HEK293 (cell line): Measurements from ENCODE around the gene GPR101.
A peak's percentile ranks its signal among the peaks of the same experiment; 100 is the strongest.

ENCODE experiments used
- CTCF ChIA-PET: fragments of 350-600 bp; formaldehyde crosslinking; extraction: SDS; loops from one replicate; lab custom pipeline; 2021; ENCODE audit warnings: antibody characterized with exemption; lab: Yijun Ruan, JAX
- POLR2A ChIA-PET: fragments of 300-600 bp; formaldehyde crosslinking; extraction: SDS; loops from one replicate; lab custom pipeline; 2020; ENCODE audit warnings: antibody characterized with exemption, inconsistent platforms; lab: Yijun Ruan, JAX
- H3K27ac ChIP-seq: fragments of 200-500 bp; sonication (Bioruptor generic); 2 replicates; pipeline ENCODE4 v1.5.1; 2014; ENCODE audit warnings: low read depth, low read length, control low read depth, inconsistent platforms; ENCODE audit errors: extremely low read depth
- H3K36me3 ChIP-seq, 2 experiments: fragments of 200-500 bp in 1 of 2; sonication (Bioruptor generic) in 1 of 2; 1 replicate in 1 of 2; 2 replicates in 1 of 2; pipeline ENCODE4 v1.5.1; 2014 to 2017; ENCODE audit warnings: inconsistent platforms in 2 of 2, low read length in 2 of 2; ENCODE audit not compliant: control insufficient read depth in 2 of 2, insufficient read depth in 1 of 2
- H3K4me1 ChIP-seq: fragments of 200-500 bp; sonication (Bioruptor generic); 2 replicates; pipeline ENCODE4 v1.5.1; 2014; ENCODE audit warnings: mild to moderate bottlenecking, low read length, inconsistent platforms; ENCODE audit not compliant: control insufficient read depth, insufficient read depth
- H3K4me3 ChIP-seq: 2 replicates; pipeline ENCODE4 v1.5.1; 2011; ENCODE audit warnings: low read depth, mild to moderate bottlenecking, control low read depth, low read length, moderate library complexity
- H3K9me3 ChIP-seq: fragments of 200-500 bp; sonication (Bioruptor generic); 2 replicates; pipeline ENCODE4 v1.5.1; 2014; ENCODE audit warnings: low read depth, low read length, inconsistent platforms; ENCODE audit not compliant: control insufficient read depth, insufficient read depth
- MEIS1 ChIP-seq: sonication (generic); formaldehyde crosslinking; IDR thresholded peaks from 2 replicates; pipeline ENCODE4 v1.8.1; 2022; ENCODE audit warnings: missing genetic modification reagents, mild to moderate bottlenecking, borderline replicate concordance
- SETDB1 ChIP-seq: IDR thresholded peaks from one replicate; pipeline ENCODE4 v1.6.1; 2017; ENCODE audit warnings: mild to moderate bottlenecking, low read length, moderate library complexity, mixed read lengths; ENCODE audit not compliant: insufficient read length
- SP3 ChIP-seq: fragments of 450-650 bp; formaldehyde crosslinking; IDR thresholded peaks from 2 replicates; pipeline ENCODE4 v1.5.1; 2016; ENCODE audit warnings: missing biosample characterization, missing genetic modification characterization
- ZBTB20 ChIP-seq: fragments of 450-650 bp; formaldehyde crosslinking; IDR thresholded peaks from 2 replicates; pipeline ENCODE4 v1.5.1; 2016; ENCODE audit warnings: missing biosample characterization, missing genetic modification characterization
- ZBTB8A ChIP-seq: fragments of 450-650 bp; formaldehyde crosslinking; IDR thresholded peaks from 2 replicates; pipeline ENCODE4 v1.5.1; 2016; ENCODE audit warnings: missing biosample characterization, missing genetic modification characterization
- ZIC2 ChIP-seq: fragments of 450-650 bp; formaldehyde crosslinking; IDR thresholded peaks from 2 replicates; pipeline ENCODE4 v1.5.1; 2016; ENCODE audit warnings: missing biosample characterization, missing genetic modification characterization
- ZNF133 ChIP-seq: fragments of 450-650 bp; formaldehyde crosslinking; IDR thresholded peaks from 2 replicates; pipeline ENCODE4 v1.5.1; 2016; ENCODE audit warnings: missing biosample characterization, missing genetic modification characterization
- ZNF148 ChIP-seq: fragments of 450-650 bp; formaldehyde crosslinking; IDR thresholded peaks from 2 replicates; pipeline ENCODE4 v1.5.0; 2017; ENCODE audit warnings: missing biosample characterization, missing genetic modification characterization, borderline replicate concordance
- ZNF16 ChIP-seq: fragments of 450-650 bp; formaldehyde crosslinking; IDR thresholded peaks from 2 replicates; pipeline ENCODE4 v1.5.1; 2016; ENCODE audit warnings: low read depth, missing biosample characterization, missing genetic modification characterization
- ZNF175 ChIP-seq: fragments of 450-650 bp; formaldehyde crosslinking; IDR thresholded peaks from 2 replicates; pipeline ENCODE4 v1.5.1; 2016; ENCODE audit warnings: missing biosample characterization, missing genetic modification characterization
- ZNF214 ChIP-seq: fragments of 450-650 bp; formaldehyde crosslinking; IDR thresholded peaks from 2 replicates; pipeline ENCODE4 v1.5.1; 2017; ENCODE audit warnings: missing biosample characterization, mild to moderate bottlenecking, missing genetic modification characterization, borderline replicate concordance
- ZNF221 ChIP-seq: fragments of 450-650 bp; formaldehyde crosslinking; IDR thresholded peaks from 2 replicates; pipeline ENCODE4 v1.5.1; 2017; ENCODE audit warnings: missing biosample characterization, missing genetic modification characterization, borderline replicate concordance
- ZNF335 ChIP-seq: fragments of 450-650 bp; formaldehyde crosslinking; conservative IDR thresholded peaks from 2 replicates; pipeline ENCODE4 v1.5.1; 2016; ENCODE audit warnings: missing biosample characterization, missing genetic modification characterization
- ZNF341 ChIP-seq: fragments of 450-650 bp; formaldehyde crosslinking; IDR thresholded peaks from 2 replicates; pipeline ENCODE4; 2016; ENCODE audit warnings: low read depth, missing biosample characterization, missing genetic modification characterization
- ZNF350 ChIP-seq: fragments of 450-650 bp; formaldehyde crosslinking; IDR thresholded peaks from 2 replicates; pipeline ENCODE4 v1.5.0; 2017; ENCODE audit warnings: missing biosample characterization, mild to moderate bottlenecking, missing genetic modification characterization
- ZNF391 ChIP-seq: fragments of 450-650 bp; formaldehyde crosslinking; IDR thresholded peaks from 2 replicates; pipeline ENCODE4 v1.5.1; 2016; ENCODE audit warnings: low read depth, missing biosample characterization, missing genetic modification characterization, borderline replicate concordance
- ZNF394 ChIP-seq: fragments of 450-650 bp; formaldehyde crosslinking; IDR thresholded peaks from 2 replicates; pipeline ENCODE4 v1.5.1; 2016; ENCODE audit warnings: missing biosample characterization, missing genetic modification characterization, mild to moderate bottlenecking, moderate library complexity, borderline replicate concordance
- ZNF510 ChIP-seq: fragments of 450-650 bp; formaldehyde crosslinking; IDR thresholded peaks from 2 replicates; pipeline ENCODE4 v1.5.1; 2018; ENCODE audit warnings: mild to moderate bottlenecking, missing genetic modification characterization, missing biosample characterization; ENCODE audit not compliant: insufficient replicate concordance
- ZNF521 ChIP-seq: fragments of 450-650 bp; formaldehyde crosslinking; IDR thresholded peaks from 2 replicates; pipeline ENCODE4 v1.5.1; 2017; ENCODE audit warnings: missing biosample characterization, mild to moderate bottlenecking, missing genetic modification characterization
- ZNF548 ChIP-seq: fragments of 450-650 bp; formaldehyde crosslinking; IDR thresholded peaks from 2 replicates; pipeline ENCODE4 v1.5.1; 2016; ENCODE audit warnings: missing biosample characterization, missing genetic modification characterization
- ZNF623 ChIP-seq: fragments of 450-650 bp; formaldehyde crosslinking; IDR thresholded peaks from 2 replicates; pipeline ENCODE4 v1.5.1; 2016; ENCODE audit warnings: missing biosample characterization, missing genetic modification characterization
- ZNF768 ChIP-seq: fragments of 450-650 bp; formaldehyde crosslinking; IDR thresholded peaks from 2 replicates; pipeline ENCODE4 v1.5.1; 2018; ENCODE audit warnings: missing biosample characterization, mild to moderate bottlenecking, missing genetic modification characterization
- ZNF785 ChIP-seq: fragments of 450-650 bp; formaldehyde crosslinking; IDR thresholded peaks from 2 replicates; pipeline ENCODE4 v1.5.1; 2016; ENCODE audit warnings: missing biosample characterization, missing genetic modification characterization
- ZXDB ChIP-seq: fragments of 450-650 bp; formaldehyde crosslinking; IDR thresholded peaks from 2 replicates; pipeline ENCODE4 v1.5.1; 2016; ENCODE audit warnings: missing biosample characterization, missing genetic modification characterization
- TF ChIP-seq, protein P1 (sequence below): fragments of 450-650 bp; formaldehyde crosslinking; IDR thresholded peaks from 2 replicates; pipeline ENCODE4 v1.5.1; 2016; ENCODE audit warnings: missing biosample characterization, missing genetic modification characterization
- TF ChIP-seq, protein P2 (sequence below): fragments of 450-650 bp; formaldehyde crosslinking; IDR thresholded peaks from 2 replicates; pipeline ENCODE4 v1.5.1; 2016; ENCODE audit warnings: missing biosample characterization, missing genetic modification characterization

The GPR101 gene

GRCh38 chrX:137031517-137032340 lies 2.1 kb downstream of the GPR101 start (continued):
- TF ChIP-seq ZNF548 (tag by site-specific recombination) (no peak), ZNF768 (tag by site-specific recombination) (no peak), ZNF510 (no peak), MEIS1 (CRISPR knock-in tag) (no peak), SETDB1 (no peak), ZNF341 (tag by site-specific recombination) (no peak), ZNF335 (tag by site-specific recombination) (peak; percentile 85), ZXDB (tag by site-specific recombination) (no peak), ZBTB20 (tag by site-specific recombination) (no peak), ZNF16 (tag by site-specific recombination) (no peak), ZIC2 (tag by site-specific recombination) (peak; percentile 37; the same call in 1 of the 2 replicates), ZNF350 (tag by site-specific recombination) (no peak)
- TF ChIP-seq, protein P1, sequence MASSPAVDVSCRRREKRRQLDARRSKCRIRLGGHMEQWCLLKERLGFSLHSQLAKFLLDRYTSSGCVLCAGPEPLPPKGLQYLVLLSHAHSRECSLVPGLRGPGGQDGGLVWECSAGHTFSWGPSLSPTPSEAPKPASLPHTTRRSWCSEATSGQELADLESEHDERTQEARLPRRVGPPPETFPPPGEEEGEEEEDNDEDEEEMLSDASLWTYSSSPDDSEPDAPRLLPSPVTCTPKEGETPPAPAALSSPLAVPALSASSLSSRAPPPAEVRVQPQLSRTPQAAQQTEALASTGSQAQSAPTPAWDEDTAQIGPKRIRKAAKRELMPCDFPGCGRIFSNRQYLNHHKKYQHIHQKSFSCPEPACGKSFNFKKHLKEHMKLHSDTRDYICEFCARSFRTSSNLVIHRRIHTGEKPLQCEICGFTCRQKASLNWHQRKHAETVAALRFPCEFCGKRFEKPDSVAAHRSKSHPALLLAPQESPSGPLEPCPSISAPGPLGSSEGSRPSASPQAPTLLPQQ (tag by site-specific recombination) = 0 out of 2 replicates have a peak, but pooled peaks have one; percentile 43
- TF ChIP-seq, all 188 proteins: peak for 8

DNA sequence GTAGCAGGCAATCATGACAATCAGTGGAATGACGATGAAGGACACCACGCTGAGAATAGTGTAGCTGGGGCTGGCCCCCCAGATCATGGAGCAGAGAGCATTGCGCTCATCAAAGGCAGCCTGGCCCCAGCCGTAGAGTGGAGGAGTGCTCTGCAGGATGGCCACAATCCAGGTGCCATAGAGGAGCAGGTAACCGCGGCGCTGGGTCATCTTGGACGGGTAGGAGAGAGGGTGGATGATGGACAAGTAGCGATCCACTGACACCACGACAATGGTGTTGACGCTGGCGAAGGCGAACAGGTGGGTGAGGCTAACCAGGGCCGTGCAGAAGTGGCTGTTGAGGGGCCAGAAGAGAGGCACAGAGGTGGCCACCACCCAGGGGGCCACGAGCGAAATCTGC lies 2.8 kb downstream of the GPR101 start:
- ChIA-PET CTCF (no interaction called here), POLR2A (no interaction called here)
- Histone ChIP-seq H3K9me3 (no peaks in the 10 kb centered on the region), H3K36me3 (no peaks in the 10 kb centered on the region), H3K4me3 (no peak overlapping the region), H3K4me1 (peaks cover 2% of the 10 kb centered on the region), H3K27ac (no peak overlapping the region)
- no peak for TF ChIP-seq ZNF394 (tag by site-specific recombination)
- TF ChIP-seq ZNF521 (tag by site-specific recombination) = no peak
- TF ChIP-seq ZNF785 (tag by site-specific recombination) = no peak
- TF ChIP-seq ZNF133 (tag by site-specific recombination) = no peak

DNA sequence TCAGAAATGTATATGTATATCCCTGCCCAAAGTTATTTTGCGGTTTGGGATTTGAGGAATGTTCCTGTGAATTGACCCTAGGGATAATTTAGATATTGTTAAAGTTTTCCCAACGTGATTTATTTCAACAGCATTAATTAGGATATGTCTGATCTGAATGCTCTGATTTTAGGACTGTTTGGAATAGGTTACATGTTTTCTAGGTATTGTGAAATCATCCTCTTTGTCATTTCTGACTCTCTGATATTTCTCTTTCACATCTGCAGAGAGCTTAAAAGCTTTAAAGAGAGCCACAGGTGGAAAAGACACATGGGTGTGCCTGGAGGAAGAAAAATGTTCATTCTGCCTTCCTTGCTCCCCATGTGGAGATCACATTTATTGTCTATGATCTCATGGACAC lies 5.1 kb downstream of the GPR101 start:
- H3K27ac ChIP-seq = no peak overlapping the region
- no peak overlapping the region for H3K4me3 ChIP-seq
- H3K9me3 ChIP-seq = no peaks in the 10 kb centered on the region
- no peaks in the 10 kb centered on the region; the same call in 1 of the 2 replicates for H3K4me1 ChIP-seq
- H3K36me3 ChIP-seq = no peaks in the 10 kb centered on the region
- ChIA-PET POLR2A (no interaction called here), CTCF (interaction anchor here (1.6 kb wide), 1 partner anchor 23 kb away, joined by 4 read pairs; no protein-coding TSS in a partner anchor)
- TF ChIP-seq, protein P2, sequence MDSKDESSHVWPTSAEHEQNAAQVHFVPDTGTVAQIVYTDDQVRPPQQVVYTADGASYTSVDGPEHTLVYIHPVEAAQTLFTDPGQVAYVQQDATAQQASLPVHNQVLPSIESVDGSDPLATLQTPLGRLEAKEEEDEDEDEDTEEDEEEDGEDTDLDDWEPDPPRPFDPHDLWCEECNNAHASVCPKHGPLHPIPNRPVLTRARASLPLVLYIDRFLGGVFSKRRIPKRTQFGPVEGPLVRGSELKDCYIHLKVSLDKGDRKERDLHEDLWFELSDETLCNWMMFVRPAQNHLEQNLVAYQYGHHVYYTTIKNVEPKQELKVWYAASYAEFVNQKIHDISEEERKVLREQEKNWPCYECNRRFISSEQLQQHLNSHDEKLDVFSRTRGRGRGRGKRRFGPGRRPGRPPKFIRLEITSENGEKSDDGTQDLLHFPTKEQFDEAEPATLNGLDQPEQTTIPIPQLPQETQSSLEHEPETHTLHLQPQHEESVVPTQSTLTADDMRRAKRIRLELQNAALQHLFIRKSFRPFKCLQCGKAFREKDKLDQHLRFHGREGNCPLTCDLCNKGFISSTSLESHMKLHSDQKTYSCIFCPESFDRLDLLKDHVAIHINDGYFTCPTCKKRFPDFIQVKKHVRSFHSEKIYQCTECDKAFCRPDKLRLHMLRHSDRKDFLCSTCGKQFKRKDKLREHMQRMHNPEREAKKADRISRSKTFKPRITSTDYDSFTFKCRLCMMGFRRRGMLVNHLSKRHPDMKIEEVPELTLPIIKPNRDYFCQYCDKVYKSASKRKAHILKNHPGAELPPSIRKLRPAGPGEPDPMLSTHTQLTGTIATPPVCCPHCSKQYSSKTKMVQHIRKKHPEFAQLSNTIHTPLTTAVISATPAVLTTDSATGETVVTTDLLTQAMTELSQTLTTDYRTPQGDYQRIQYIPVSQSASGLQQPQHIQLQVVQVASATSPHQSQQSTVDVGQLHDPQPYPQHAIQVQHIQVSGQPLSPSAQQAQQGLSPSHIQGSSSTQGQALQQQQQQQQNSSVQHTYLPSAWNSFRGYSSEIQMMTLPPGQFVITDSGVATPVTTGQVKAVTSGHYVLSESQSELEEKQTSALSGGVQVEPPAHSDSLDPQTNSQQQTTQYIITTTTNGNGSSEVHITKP (tag by site-specific recombination) = no peak
- no peak for TF ChIP-seq ZNF768 (tag by site-specific recombination)
- TF ChIP-seq ZNF221 (tag by site-specific recombination) = no peak
- no peak for TF ChIP-seq ZNF214 (tag by site-specific recombination)
- no peak for TF ChIP-seq ZNF175 (tag by site-specific recombination)
- no peak for TF ChIP-seq ZNF623 (tag by site-specific recombination)
- TF ChIP-seq ZNF148 (tag by site-specific recombination) = no peak
- TF ChIP-seq ZBTB20 (tag by site-specific recombination) = no peak
- no peak for TF ChIP-seq SP3
- TF ChIP-seq ZNF391 (tag by site-specific recombination) = no peak
- no peak for TF ChIP-seq ZBTB8A
